Spinal cord (tissue), 10 donors: ENCODE results near the gene INSR. TPM values are rescaled to one million over a fixed set of nuclear protein-coding genes. Genes with fewer than 3 reads are reported as not detected.

Source experiments
- DNase-seq, 6 donors: peaks; one replicate each; pipeline versions ENCODE4 v3.0.0 to v3.0.0-alpha.2; 2013 to 2015; ENCODE audit warnings: low spot score in 6 of 6, low read depth in 4 of 6
- H3K27ac ChIP-seq: one replicate; pipeline ENCODE4 v1.5.1; 2013; ENCODE audit warnings: low read depth, low read length, control low read depth
- H3K27me3 ChIP-seq: one replicate; pipeline ENCODE4 v1.6.1; 2013; ENCODE audit warnings: low read length; ENCODE audit not compliant: control insufficient read depth, insufficient read depth
- H3K36me3 ChIP-seq: one replicate; pipeline ENCODE4 v1.6.1; 2013; ENCODE audit warnings: low read length; ENCODE audit not compliant: control insufficient read depth, insufficient read depth
- H3K4me1 ChIP-seq: one replicate; pipeline ENCODE4 v1.6.1; 2013; ENCODE audit warnings: low read length; ENCODE audit not compliant: control insufficient read depth, insufficient read depth
- H3K4me3 ChIP-seq: one replicate; pipeline ENCODE4 v1.5.1; 2013; ENCODE audit warnings: low read depth, low read length, control low read depth
- H3K9me3 ChIP-seq: one replicate; pipeline ENCODE4 v1.6.1; 2013; ENCODE audit warnings: low read length; ENCODE audit not compliant: control insufficient read depth, insufficient read depth
- WGBS: methylation state at CpG from one replicate; pipeline ENCODE4 v1.1.5; 2013; ENCODE audit warnings: missing lambda C conversion rate; ENCODE audit not compliant: insufficient coverage; 5-methylcytosine and 5-hydroxymethylcytosine counted together
- polyA plus RNA-seq, 2 donors: library from polyadenylated mRNA; unstranded; fragments of 120-200 nt; gene quantifications; one replicate each; pipeline ENCODE4 v1.2.1, GENCODE V29; 2013; ENCODE audit not compliant: insufficient read length in 2 of 2
- total RNA-seq, 2 donors: library from RNA; depleted of rRNA in 1 of 2; stranded (reverse); fragments of 120-200 nt in 1 of 2; fragments of >200 nt in 1 of 2; gene quantifications; one replicate each; pipeline versions ENCODE4 v1.2.3 to v1.2.4, GENCODE V29; 2013 to 2014
- donor health status: healthy.

Gene INSR
- total and polyA plus RNA-seq, 4 donors, result 15.3 to 47.7 (median 33.2) TPM

DNA sequence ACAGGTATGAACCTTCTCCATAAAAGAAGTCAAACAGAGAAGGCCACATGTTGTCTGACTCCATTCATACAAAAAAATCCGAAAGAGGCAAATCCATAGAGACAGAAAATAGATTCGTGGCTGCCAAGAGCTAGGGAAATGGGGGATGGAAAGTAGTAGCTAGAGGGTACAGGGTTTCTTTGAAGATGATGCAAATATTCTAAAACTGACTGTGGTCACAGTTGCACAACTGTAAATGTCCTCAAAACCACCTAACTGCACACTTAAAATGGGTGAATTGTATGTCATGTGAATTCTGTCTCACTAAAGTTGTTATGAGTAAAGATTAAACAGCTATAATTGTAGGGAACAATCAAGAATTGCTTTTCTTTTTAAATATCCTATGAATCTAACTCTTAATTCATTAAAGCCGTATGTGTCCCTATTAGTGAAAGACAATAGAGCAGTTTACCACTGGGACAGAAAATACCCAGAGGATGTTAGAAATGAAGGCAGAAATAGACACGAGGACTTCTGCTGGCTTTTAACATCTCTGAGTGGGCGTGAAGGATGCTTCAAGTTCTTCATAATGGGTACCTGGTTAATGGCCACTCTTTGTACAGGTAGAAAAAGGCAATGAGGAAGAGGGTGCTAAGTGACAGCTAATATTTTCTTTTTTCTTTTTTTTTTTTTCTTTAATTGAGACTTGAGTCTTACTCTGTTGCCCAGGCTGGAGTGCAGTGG, 21.2 kb downstream of the INSR start:
- H3K9me3 ChIP-seq, result no peaks in the 10 kb centered on the region
- DNase-seq, result no peak
- H3K4me3 ChIP-seq, result no peak overlapping the region
- 82% methylated on average over 2 of the region's 5 CpGs for WGBS
- no peaks in the 10 kb centered on the region for H3K4me1 ChIP-seq
- H3K36me3 ChIP-seq, result peaks cover 4% of the 10 kb centered on the region
- no peaks in the 10 kb centered on the region for H3K27me3 ChIP-seq
- no peak overlapping the region for H3K27ac ChIP-seq

GRCh38 chr19:7268705-7269098, 25.5 kb downstream of the INSR start:
- WGBS, result 94% methylated on average over 4 of the region's 5 CpGs
- no peaks in the 10 kb centered on the region for H3K27me3 ChIP-seq
- H3K36me3 ChIP-seq, result peaks cover 15% of the 10 kb centered on the region
- no peaks in the 10 kb centered on the region for H3K4me1 ChIP-seq
- no peak overlapping the region for H3K4me3 ChIP-seq
- DNase-seq, result no peak
- no peaks in the 10 kb centered on the region for H3K9me3 ChIP-seq
- H3K27ac ChIP-seq, result no peak overlapping the region

- no peak overlapping the region for H3K4me3 ChIP-seq
- H3K36me3 ChIP-seq, result peaks cover 15% of the 10 kb centered on the region
- H3K4me1 ChIP-seq, result no peaks in the 10 kb centered on the region
- no peaks in the 10 kb centered on the region for H3K27me3 ChIP-seq
- no peak for DNase-seq
- WGBS, result 94% methylated on average over 9 of the region's 22 CpGs
- no peak overlapping the region for H3K27ac ChIP-seq
- no peaks in the 10 kb centered on the region for H3K9me3 ChIP-seq
Observed at GRCh38 chr19:7267792-7268704, 26.2 kb downstream of the INSR start.

- no peak overlapping the region for H3K27ac ChIP-seq
- no peak for DNase-seq
- 92% methylated on average over 5 of the region's 7 CpGs for WGBS
- no peaks in the 10 kb centered on the region for H3K27me3 ChIP-seq
- H3K4me1 ChIP-seq, result no peaks in the 10 kb centered on the region
- no peak overlapping the region for H3K4me3 ChIP-seq
- H3K36me3 ChIP-seq, result peaks cover 15% of the 10 kb centered on the region
- H3K9me3 ChIP-seq, result no peaks in the 10 kb centered on the region
Observed at GRCh38 chr19:7266832-7267231, 27.4 kb downstream of the INSR start.

DNA sequence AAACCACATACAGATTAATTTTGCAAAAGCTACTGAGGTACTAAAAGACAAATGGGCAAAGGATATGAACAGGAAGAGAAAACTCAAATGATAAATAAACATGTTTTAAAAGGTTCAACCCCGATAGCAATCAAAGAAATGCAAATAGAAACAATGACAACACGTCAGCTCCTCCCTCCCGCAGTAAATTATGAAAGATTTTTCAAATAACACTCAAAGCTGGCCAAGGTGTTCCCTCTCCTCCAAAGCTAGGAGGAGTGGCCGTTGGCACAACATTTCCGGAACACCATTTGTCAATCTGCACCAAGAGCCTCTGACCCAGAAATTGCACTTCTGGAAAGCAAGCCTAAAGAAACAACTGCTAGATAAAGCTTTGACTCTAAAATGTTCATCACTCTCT, 28.3 kb downstream of the INSR start:
- no peaks in the 10 kb centered on the region for H3K4me1 ChIP-seq
- no CpG with 5 or more reads among the region's 5 CpGs for WGBS
- H3K27ac ChIP-seq, result no peak overlapping the region

DNA sequence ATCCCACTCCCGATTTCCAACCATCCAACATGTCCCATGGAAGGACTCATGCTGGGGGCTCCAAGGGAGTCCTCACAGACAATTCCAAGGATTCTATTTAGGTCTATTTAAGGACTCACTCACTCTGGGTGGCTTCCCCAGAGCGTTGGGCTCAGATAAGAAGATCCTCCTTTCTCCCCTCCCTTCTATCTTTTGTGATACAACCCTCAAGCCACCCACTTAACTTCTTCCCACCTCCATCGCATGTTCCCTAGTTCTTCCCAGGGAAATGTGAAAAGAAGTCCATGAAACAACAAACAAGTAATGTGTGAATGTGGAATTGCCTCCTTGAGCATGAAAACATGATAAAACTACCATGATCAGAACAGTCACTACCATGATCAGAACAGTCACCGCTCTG, 29.4 kb downstream of the INSR start:
- no peak for DNase-seq
- WGBS, result 100% methylated on average over 1 of the region's 4 CpGs
- H3K9me3 ChIP-seq, result no peaks in the 10 kb centered on the region
- H3K4me1 ChIP-seq, result no peaks in the 10 kb centered on the region
- H3K36me3 ChIP-seq, result peaks cover 14% of the 10 kb centered on the region
- no peak overlapping the region for H3K4me3 ChIP-seq
- no peaks in the 10 kb centered on the region for H3K27me3 ChIP-seq
- no peak overlapping the region for H3K27ac ChIP-seq

More for the DNA sequence above, 28.3 kb downstream of the INSR start:
- peaks cover 15% of the 10 kb centered on the region for H3K36me3 ChIP-seq
- DNase-seq, result no peak
- H3K27me3 ChIP-seq, result no peaks in the 10 kb centered on the region
- no peak overlapping the region for H3K4me3 ChIP-seq
- H3K9me3 ChIP-seq, result no peaks in the 10 kb centered on the region

GRCh38 chr19:7263521-7263920, 30.7 kb downstream of the INSR start:
- no peak for DNase-seq
- Histone ChIP-seq H3K4me3 (no peak overlapping the region), H3K27me3 (no peaks in the 10 kb centered on the region), H3K36me3 (peaks cover 14% of the 10 kb centered on the region), H3K9me3 (no peaks in the 10 kb centered on the region), H3K27ac (no peak overlapping the region), H3K4me1 (no peaks in the 10 kb centered on the region)
- 48% methylated on average over 4 of the region's 5 CpGs for WGBS

- H3K27ac ChIP-seq, result no peak overlapping the region
- H3K9me3 ChIP-seq, result no peaks in the 10 kb centered on the region
- WGBS, result no CpG with 5 or more reads among the region's 3 CpGs
Observed at GRCh38 chr19:7263066-7263465, 31.1 kb downstream of the INSR start.

GRCh38 chr19:7262470-7262869, 31.7 kb downstream of the INSR start:
- H3K27ac ChIP-seq, result no peak overlapping the region
- no peak for DNase-seq
- no peaks in the 10 kb centered on the region for H3K9me3 ChIP-seq
- 60% methylated on average over 1 of the region's 6 CpGs for WGBS
- no peak overlapping the region for H3K4me3 ChIP-seq
- H3K4me1 ChIP-seq, result no peaks in the 10 kb centered on the region
- H3K36me3 ChIP-seq, result peaks cover 11% of the 10 kb centered on the region
- no peaks in the 10 kb centered on the region for H3K27me3 ChIP-seq

More at GRCh38 chr19:7263066-7263465, 31.1 kb downstream of the INSR start:
- H3K36me3 ChIP-seq, result peaks cover 14% of the 10 kb centered on the region
- no peaks in the 10 kb centered on the region for H3K27me3 ChIP-seq
- no peak overlapping the region for H3K4me3 ChIP-seq
- no peaks in the 10 kb centered on the region for H3K4me1 ChIP-seq
- no peak for DNase-seq
